GM12878 (cell line): ENCODE data around the gene TROAP. TPM values are rescaled to one million over a fixed set of nuclear protein-coding genes. Genes with fewer than 3 reads are reported as not detected.

Experiments
- ATAC-seq: fragments of 200-7000 bp; cut with Tn5 transposase; 3 replicates; pipeline ENCODE4 v1.9.1; 2020; ENCODE audit warnings: mild to moderate bottlenecking, moderate library complexity
- BruUV-seq: library from RNA; stranded (reverse); fragments of 400-500 nt; replicated peaks from 2 replicates; lab custom pipeline; 2021; lab: Mats Ljungman, UMichigan
- CTCF ChIA-PET: fragments of 300-600 bp; sonication (Branson Sonifier 250); formaldehyde crosslinking; extraction: SDS; loops from one replicate; lab custom pipeline; 2021; ENCODE audit warnings: inconsistent platforms; lab: Yijun Ruan, JAX
- POLR2A ChIA-PET: fragments of 350-600 bp; formaldehyde crosslinking; extraction: SDS; loops from one replicate; lab custom pipeline; 2021; ENCODE audit warnings: inconsistent platforms; lab: Charles Lee
- RAD21 ChIA-PET: fragments of 300-600 bp; sonication (Branson Sonifier 250); formaldehyde crosslinking; loops from one replicate; lab custom pipeline; 2023; ENCODE audit warnings: antibody characterized with exemption; ENCODE audit not compliant: unreplicated experiment; lab: Charles Lee
- SMC1A ChIA-PET: fragments of 300-600 bp; sonication (Branson Sonifier 250); formaldehyde crosslinking; loops from one replicate; lab custom pipeline; 2023; ENCODE audit not compliant: unreplicated experiment, uncharacterized antibody; lab: Charles Lee
- DNase-seq: peaks from one replicate; pipeline ENCODE4 v3.0.0-alpha.2; 2011; ENCODE audit warnings: low read depth, low spot score
- FAIRE-seq: peaks from 3 replicates; lab custom pipeline; 2011; peaks lifted over from hg19 to GRCh38; lab: Jason Lieb, UNC
- H2AFZ ChIP-seq: 2 replicates; pipeline ENCODE4 v1.6.0; 2011; ENCODE audit warnings: low read depth, low read length, control low read depth; ENCODE audit not compliant: control insufficient read depth
- H3K27ac ChIP-seq: 2 replicates; pipeline ENCODE4 v1.5.1; 2011; ENCODE audit warnings: control low read depth; ENCODE audit not compliant: control insufficient read depth, insufficient read depth
- H3K27me3 ChIP-seq, 2 experiments: replicated peaks in 1 of 2; 2 replicates each; pipeline versions ENCODE4 v1.6.0 to v1.6.1; 2011; ENCODE audit warnings: low read length in 1 of 2; ENCODE audit not compliant: control insufficient read depth in 2 of 2, insufficient read depth in 2 of 2
- H3K36me3 ChIP-seq, 2 experiments: 2 replicates each; pipeline ENCODE4 v1.5.1; 2011; ENCODE audit warnings: low read length in 1 of 2; ENCODE audit not compliant: control insufficient read depth in 2 of 2, insufficient read depth in 2 of 2
- H3K4me1 ChIP-seq: 2 replicates; pipeline ENCODE4 v1.6.1; 2011; ENCODE audit warnings: mild to moderate bottlenecking, low read length, moderate library complexity, mixed read lengths; ENCODE audit not compliant: control insufficient read depth, insufficient read depth
- H3K4me2 ChIP-seq: 2 replicates; pipeline ENCODE4 v1.6.0; 2011; ENCODE audit warnings: control low read depth; ENCODE audit not compliant: control insufficient read depth, insufficient read depth
- H3K4me3 ChIP-seq: fragments of 200-600 bp; sonication (generic); 2 replicates; pipeline ENCODE4 v1.5.1; 2016
- H3K79me2 ChIP-seq: 2 replicates; pipeline ENCODE4 v1.6.0; 2011; ENCODE audit warnings: low read length; ENCODE audit not compliant: control insufficient read depth, insufficient read depth
- H3K9ac ChIP-seq: 2 replicates; pipeline ENCODE4 v1.8.0; 2011; ENCODE audit warnings: low read length, control low read depth, mixed read lengths; ENCODE audit not compliant: control insufficient read depth, insufficient read depth
- H3K9me3 ChIP-seq: replicated peaks from 3 replicates; pipeline ENCODE4 v1.5.1; 2011; ENCODE audit warnings: mild to moderate bottlenecking, low read length; ENCODE audit not compliant: control insufficient read depth, insufficient read depth
- H4K20me1 ChIP-seq: 2 replicates; pipeline ENCODE4 v1.6.0; 2011; ENCODE audit not compliant: control insufficient read depth, insufficient read depth
- BCL11A ChIP-seq: IDR thresholded peaks from 2 replicates; pipeline ENCODE4 v1.6.1; 2011; ENCODE audit warnings: low read depth, low read length
- BRCA1 ChIP-seq: IDR thresholded peaks from 2 replicates; pipeline ENCODE4 v1.6.1; 2011; ENCODE audit warnings: low read depth, low read length, improper control_type of control experiment
- EGR1 ChIP-seq, 2 experiments: IDR thresholded peaks; 1 replicate in 1 of 2; 2 replicates in 1 of 2; pipeline ENCODE4 v1.6.1; 2011 to 2012; ENCODE audit warnings: low read depth in 2 of 2, low read length in 2 of 2, borderline replicate concordance in 1 of 2, mild to moderate bottlenecking in 1 of 2, moderate library complexity in 1 of 2
- FOXM1 ChIP-seq: IDR thresholded peaks from 2 replicates; pipeline ENCODE4 v1.6.1; 2012; ENCODE audit warnings: low read depth, mild to moderate bottlenecking, inconsistent platforms, low read length, moderate library complexity
- IRF4 ChIP-seq: IDR thresholded peaks from 2 replicates; pipeline ENCODE4 v1.6.1; 2011; ENCODE audit warnings: low read depth, low read length
- NR2F1 ChIP-seq: fragments of 450-650 bp; conservative IDR thresholded peaks from 2 replicates; pipeline ENCODE4 v1.6.1; 2017; ENCODE audit warnings: mild to moderate bottlenecking
- PML ChIP-seq: IDR thresholded peaks from 2 replicates; pipeline ENCODE4 v1.6.1; 2012; ENCODE audit warnings: low read length, inconsistent platforms
- POLR2A ChIP-seq: IDR thresholded peaks from 2 replicates; pipeline ENCODE4 v1.6.1; 2011; ENCODE audit warnings: low read depth, mild to moderate bottlenecking, low read length
- RAD21 ChIP-seq: IDR thresholded peaks from 2 replicates; pipeline ENCODE4 v1.6.1; 2011; ENCODE audit warnings: mild to moderate bottlenecking, low read depth, low read length, moderate library complexity; ENCODE audit not compliant: insufficient read depth
- WGBS: methylation state at CpG from one replicate; pipeline ENCODE4 v1.1.6; 2016; ENCODE audit warnings: low lambda C conversion rate; ENCODE audit not compliant: insufficient replicate concordance, insufficient coverage; ENCODE audit errors: missing lambda C conversion rate; 5-methylcytosine and 5-hydroxymethylcytosine counted together
- in situ Hi-C: fragments of 300-500 bp; cut with MboI; formaldehyde crosslinking; loops from 9 replicates; pipeline ENCODE4 v1.14.3; 2018; ENCODE audit warnings: mixed read lengths
- intact Hi-C: fragments of 100-400 bp; cut with micrococcal nuclease; formaldehyde crosslinking; loops from one replicate; pipeline ENCODE4 v1.14.2; 2022; ENCODE audit not compliant: unreplicated experiment
- polyA plus RNA-seq, 11 experiments: library from polyadenylated mRNA; depleted of rRNA in 4 of 11; unstranded in 6 of 11; stranded (reverse) in 5 of 11; fragments of >200 nt; fragmentation: Nextera tagmentation in 4 of 11; fragmentation: Illumina TruSeq in 1 of 11; extraction: Ambion mirVana in 4 of 11; extraction: Trizol in 1 of 11; gene quantifications; 1 replicate in 1 of 11; 2 replicates in 10 of 11; pipeline versions ENCODE4 v1.2.1 to v1.2.3, GENCODE V29; 2011 to 2016; ENCODE audit warnings: inconsistent platforms in 2 of 11, missing spikeins in 2 of 11, low read depth in 1 of 11
- total RNA-seq, 4 experiments: library from RNA; depleted of rRNA in 3 of 4; stranded (reverse); fragments of >200 nt in 3 of 4; fragmentation: Illumina TruSeq in 1 of 4; extraction: Trizol in 1 of 4; gene quantifications; 2 replicates each; pipeline versions ENCODE4 v1.2.1 to v1.2.3, GENCODE V29; 2013 to 2021
- TF ChIP-seq, protein P1 (sequence below): IDR thresholded peaks from 2 replicates; pipeline ENCODE4 v1.6.1; 2011; ENCODE audit warnings: low read depth, mild to moderate bottlenecking, low read length, moderate library complexity, borderline replicate concordance; ENCODE audit errors: extremely low read depth
- TF ChIP-seq, protein P2 (sequence below), 3 experiments: IDR thresholded peaks in 2 of 3; conservative IDR thresholded peaks in 1 of 3; 2 replicates each; pipeline ENCODE4 v1.5.1; 2011; ENCODE audit warnings: low read depth in 3 of 3, low read length in 3 of 3, mild to moderate bottlenecking in 3 of 3, control low read depth in 2 of 3, moderate library complexity in 2 of 3, inconsistent platforms in 1 of 3, mixed read lengths in 1 of 3; ENCODE audit not compliant: control insufficient read depth in 2 of 3, insufficient read depth in 1 of 3; ENCODE audit errors: extremely low read depth in 1 of 3
- TF ChIP-seq, protein P3 (sequence below): fragments of 150-350 bp; IDR thresholded peaks from 2 replicates; pipeline ENCODE4 v1.6.1; 2014; ENCODE audit warnings: mild to moderate bottlenecking, low read depth, low read length

The TROAP gene
- total and polyA plus RNA-seq, 10 of the 15 experiments (the other 5 are each of a cell fraction or from before 2014, with no cell fraction given) = 26.8 to 93.7 (median 52.6) TPM

DNA sequence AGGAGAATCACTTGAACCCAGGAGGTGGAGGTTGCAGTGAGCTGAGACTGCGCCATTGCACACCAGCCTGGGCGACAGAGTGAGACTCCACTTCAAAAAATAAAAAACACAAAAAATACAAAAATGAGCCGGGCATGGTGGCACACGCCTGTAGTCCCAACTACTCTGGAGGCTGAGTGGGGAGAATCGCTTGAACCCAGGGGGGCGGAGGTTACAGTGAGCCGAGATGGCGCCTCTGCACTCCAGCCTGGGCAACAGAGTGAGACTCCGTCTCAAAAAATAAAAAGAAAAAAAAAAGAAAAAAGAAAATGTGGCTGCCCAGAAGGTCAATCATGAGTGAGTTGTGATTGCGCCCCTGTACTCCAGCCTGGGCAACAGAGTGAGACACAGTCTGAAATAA is 32.9 kb downstream of the TROAP start (continued):
- TF ChIP-seq, protein P1, sequence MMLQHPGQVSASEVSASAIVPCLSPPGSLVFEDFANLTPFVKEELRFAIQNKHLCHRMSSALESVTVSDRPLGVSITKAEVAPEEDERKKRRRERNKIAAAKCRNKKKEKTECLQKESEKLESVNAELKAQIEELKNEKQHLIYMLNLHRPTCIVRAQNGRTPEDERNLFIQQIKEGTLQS = no peak
- TF ChIP-seq PML (no peak), NR2F1 (no peak)

DNA sequence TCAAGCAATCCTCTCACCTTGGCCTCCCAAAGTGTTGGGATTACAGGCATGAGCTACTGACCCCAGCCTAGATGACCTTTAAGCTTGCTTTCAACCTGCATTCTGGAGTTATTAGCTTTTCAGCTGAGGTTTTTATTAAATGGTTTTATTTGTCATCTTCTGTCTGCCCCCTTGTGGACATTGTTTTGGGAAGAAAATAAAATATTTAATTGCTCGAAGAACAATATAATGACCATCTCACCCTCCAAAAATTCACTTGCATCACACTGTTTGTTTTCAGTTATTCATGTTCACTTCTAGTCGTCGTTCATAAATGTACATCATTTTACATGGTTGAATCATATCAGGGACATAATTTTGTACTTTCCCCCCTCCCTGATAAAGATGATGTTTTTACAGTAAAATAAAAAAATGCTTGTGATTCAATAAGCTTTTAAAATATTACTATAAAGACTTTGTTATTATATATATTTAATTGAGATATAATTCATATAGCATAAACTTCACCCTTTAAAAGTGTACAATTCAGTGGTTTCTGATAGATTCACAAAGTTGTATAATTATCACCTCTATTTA is 34.1 kb downstream of the TROAP start:
- H3K27me3 ChIP-seq = 0 out of 4 replicates have a peak, but pooled peaks cover 0 to 1% of the 10 kb centered on the region in 2 experiments
- H3K4me3 ChIP-seq = no peak overlapping the region
- POLR2A ChIA-PET = interaction anchor here (0.6 to 0.7 kb wide), 3 partner anchors 12 to 403 kb away, joined by 3 to 4 read pairs (median 3); no protein-coding TSS in a partner anchor
- no peak overlapping the region for H3K4me2 ChIP-seq
- CTCF ChIA-PET = interaction anchor here (0.7 to 18.7 kb wide), 43 partner anchors 8 to 384 kb away, joined by 3 to 712 read pairs (median 10); partner anchors contain the start of genes DNAJC22, MCRS1, PRPF40B and SPATS2
- no peak overlapping the region for H3K27ac ChIP-seq
- RAD21 ChIA-PET = interaction anchor here (0.9 to 6.6 kb wide), 27 partner anchors 7 to 266 kb away, joined by 3 to 258 read pairs (median 10); partner anchors contain the start of genes DNAJC22, PRPF40B, SPATS2 and TROAP
- no TSS peak for BruUV-seq
- no peaks in the 10 kb centered on the region for H3K36me3 ChIP-seq
- no peak overlapping the region for H2AFZ ChIP-seq
- intact Hi-C loops (loop anchor here (1.0 kb wide), 1 partner anchor 69 kb away; no protein-coding TSS in a partner anchor), in situ Hi-C loops (no loop called here)
- H3K4me1 ChIP-seq = no peaks in the 10 kb centered on the region
- ATAC-seq (no peak), DNase-seq (no peak), FAIRE-seq (no peak)
- WGBS = 0% methylated on average over 3 of the region's 3 CpGs
- H3K79me2 ChIP-seq = no peaks in the 10 kb centered on the region
- H3K9ac ChIP-seq = no peak overlapping the region
- no peaks in the 10 kb centered on the region for H4K20me1 ChIP-seq
- H3K9me3 ChIP-seq = no peaks in the 10 kb centered on the region
- SMC1A ChIA-PET = interaction anchor here (0.6 to 25.7 kb wide), 22 partner anchors 9 to 269 kb away, joined by 3 to 740 read pairs (median 10); partner anchors contain the start of genes DNAJC22 and SPATS2
- no peak for TF ChIP-seq BCL11A
- TF ChIP-seq POLR2A = no peak
- no peak for TF ChIP-seq BRCA1
- TF ChIP-seq IRF4 = no peak
- TF ChIP-seq FOXM1 = no peak
- TF ChIP-seq, protein P2, sequence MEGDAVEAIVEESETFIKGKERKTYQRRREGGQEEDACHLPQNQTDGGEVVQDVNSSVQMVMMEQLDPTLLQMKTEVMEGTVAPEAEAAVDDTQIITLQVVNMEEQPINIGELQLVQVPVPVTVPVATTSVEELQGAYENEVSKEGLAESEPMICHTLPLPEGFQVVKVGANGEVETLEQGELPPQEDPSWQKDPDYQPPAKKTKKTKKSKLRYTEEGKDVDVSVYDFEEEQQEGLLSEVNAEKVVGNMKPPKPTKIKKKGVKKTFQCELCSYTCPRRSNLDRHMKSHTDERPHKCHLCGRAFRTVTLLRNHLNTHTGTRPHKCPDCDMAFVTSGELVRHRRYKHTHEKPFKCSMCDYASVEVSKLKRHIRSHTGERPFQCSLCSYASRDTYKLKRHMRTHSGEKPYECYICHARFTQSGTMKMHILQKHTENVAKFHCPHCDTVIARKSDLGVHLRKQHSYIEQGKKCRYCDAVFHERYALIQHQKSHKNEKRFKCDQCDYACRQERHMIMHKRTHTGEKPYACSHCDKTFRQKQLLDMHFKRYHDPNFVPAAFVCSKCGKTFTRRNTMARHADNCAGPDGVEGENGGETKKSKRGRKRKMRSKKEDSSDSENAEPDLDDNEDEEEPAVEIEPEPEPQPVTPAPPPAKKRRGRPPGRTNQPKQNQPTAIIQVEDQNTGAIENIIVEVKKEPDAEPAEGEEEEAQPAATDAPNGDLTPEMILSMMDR (IDR thresholded peaks at IDR 0.05 in 2 of 3, conservative IDR thresholded peaks at IDR 0.05 in 1 of 3; ENCODE audit: control insufficient read depth in 2 of 3, extremely low read depth in 1 of 3, insufficient read depth in 1 of 3, low read depth in 3 of 3, low read length in 3 of 3) = peak; percentile 29 to 47 (median 30); a peak in 4 of 6 replicates
- 0 out of 2 replicates have a peak, but pooled peaks have one; percentile 6 for TF ChIP-seq RAD21
- TF ChIP-seq, protein P3, sequence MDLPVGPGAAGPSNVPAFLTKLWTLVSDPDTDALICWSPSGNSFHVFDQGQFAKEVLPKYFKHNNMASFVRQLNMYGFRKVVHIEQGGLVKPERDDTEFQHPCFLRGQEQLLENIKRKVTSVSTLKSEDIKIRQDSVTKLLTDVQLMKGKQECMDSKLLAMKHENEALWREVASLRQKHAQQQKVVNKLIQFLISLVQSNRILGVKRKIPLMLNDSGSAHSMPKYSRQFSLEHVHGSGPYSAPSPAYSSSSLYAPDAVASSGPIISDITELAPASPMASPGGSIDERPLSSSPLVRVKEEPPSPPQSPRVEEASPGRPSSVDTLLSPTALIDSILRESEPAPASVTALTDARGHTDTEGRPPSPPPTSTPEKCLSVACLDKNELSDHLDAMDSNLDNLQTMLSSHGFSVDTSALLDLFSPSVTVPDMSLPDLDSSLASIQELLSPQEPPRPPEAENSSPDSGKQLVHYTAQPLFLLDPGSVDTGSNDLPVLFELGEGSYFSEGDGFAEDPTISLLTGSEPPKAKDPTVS = no peak
- TF ChIP-seq EGR1 (IDR thresholded peaks at IDR 0.05; ENCODE audit: borderline replicate concordance in 1 of 2, low read depth in 2 of 2, low read length in 2 of 2) = no peak
